Nephron progenitor cell (in vitro differentiated cells): ENCODE measurements around the gene TNIP2.
"Not testable (repeated sequence)": the region's sequence is repeated elsewhere in the genome, so short reads cannot be mapped to it uniquely, and the experiment has no call there.

Experiments
- DNase-seq: peaks from one replicate; pipeline ENCODE4 v3.0.0; 2021
- H3K27ac Mint-ChIP-seq: 2 replicates; pipeline ENCODE4 v1.8.0; 2021; ENCODE audit warnings: mild to moderate bottlenecking, moderate library complexity, mixed read lengths
- H3K27me3 Mint-ChIP-seq: 2 replicates; pipeline ENCODE4 v1.8.0; 2021; ENCODE audit warnings: mild to moderate bottlenecking, low read depth, mixed read lengths; ENCODE audit not compliant: poor library complexity
- H3K36me3 Mint-ChIP-seq: 2 replicates; pipeline ENCODE4 v1.8.0; 2021; ENCODE audit warnings: low read depth, mixed read lengths
- H3K4me1 Mint-ChIP-seq: 2 replicates; pipeline ENCODE4 v1.8.0; 2021; ENCODE audit warnings: mixed read lengths
- H3K4me3 Mint-ChIP-seq: 2 replicates; pipeline ENCODE4 v1.8.0; 2021; ENCODE audit warnings: mild to moderate bottlenecking, moderate library complexity, mixed read lengths
- H3K9me3 Mint-ChIP-seq: 2 replicates; pipeline ENCODE4 v1.8.0; 2021; ENCODE audit warnings: mild to moderate bottlenecking, moderate library complexity, mixed read lengths
- CTCF ChIP-seq: fragments of 200-600 bp; sonication (generic); IDR thresholded peaks from 2 replicates; pipeline ENCODE4 v1.5.0; 2021; ENCODE audit warnings: antibody characterized with exemption

Gene TNIP2

DNA sequence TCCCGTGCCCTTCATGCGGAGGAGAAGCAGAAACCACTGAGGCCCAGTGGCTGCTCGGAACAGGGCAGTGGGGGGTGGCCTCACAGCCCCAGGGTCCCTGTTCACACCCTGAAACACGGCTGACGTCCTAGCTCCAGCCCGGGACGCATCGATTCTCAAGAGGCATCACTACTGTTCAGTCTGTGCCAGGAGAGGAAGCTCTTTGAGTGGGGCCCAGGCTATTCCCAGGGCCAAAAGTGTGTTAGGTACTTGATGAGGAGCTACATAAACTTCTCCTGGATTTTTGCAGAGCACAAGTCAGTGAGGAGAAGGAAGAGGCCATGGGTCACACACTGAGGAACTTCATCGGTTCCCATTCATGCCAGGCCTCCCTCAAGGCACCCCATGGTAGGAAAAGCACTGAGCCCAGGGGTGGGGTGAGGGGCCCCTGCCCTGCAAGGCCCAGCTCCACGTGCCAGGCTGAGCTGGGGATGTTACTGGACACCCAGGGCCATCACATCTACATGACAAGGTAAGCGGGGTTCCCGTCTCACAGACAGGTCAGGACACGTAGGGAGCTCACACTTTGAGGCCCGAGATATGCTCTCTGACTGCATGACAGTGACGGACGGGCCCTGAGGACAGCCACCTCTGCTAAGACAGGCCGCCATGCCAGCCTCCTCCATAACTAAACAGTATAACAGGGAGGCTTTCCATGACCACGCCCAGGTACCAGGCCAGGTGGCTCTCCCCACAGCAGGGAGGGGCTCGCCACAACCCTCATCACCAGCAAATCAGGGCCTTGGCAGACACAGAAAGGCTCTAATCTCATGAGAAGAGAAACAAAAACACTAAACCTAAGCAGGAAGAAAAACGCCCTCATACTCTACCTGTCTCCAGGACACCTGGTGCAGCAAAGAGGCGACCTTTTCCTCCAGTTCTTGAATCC is 12.4 kb downstream of the TNIP2 start:
- no peaks in the 10 kb centered on the region for H3K9me3 Mint-ChIP-seq
- no peak for TF ChIP-seq CTCF
- H3K4me3 Mint-ChIP-seq, result no peak overlapping the region
- peaks cover 23% of the 10 kb centered on the region for H3K36me3 Mint-ChIP-seq
- peaks cover 22% of the 10 kb centered on the region for H3K4me1 Mint-ChIP-seq
- no peak overlapping the region for H3K27ac Mint-ChIP-seq
- peaks cover 4% of the 10 kb centered on the region for H3K27me3 Mint-ChIP-seq
- no peak for DNase-seq

DNA sequence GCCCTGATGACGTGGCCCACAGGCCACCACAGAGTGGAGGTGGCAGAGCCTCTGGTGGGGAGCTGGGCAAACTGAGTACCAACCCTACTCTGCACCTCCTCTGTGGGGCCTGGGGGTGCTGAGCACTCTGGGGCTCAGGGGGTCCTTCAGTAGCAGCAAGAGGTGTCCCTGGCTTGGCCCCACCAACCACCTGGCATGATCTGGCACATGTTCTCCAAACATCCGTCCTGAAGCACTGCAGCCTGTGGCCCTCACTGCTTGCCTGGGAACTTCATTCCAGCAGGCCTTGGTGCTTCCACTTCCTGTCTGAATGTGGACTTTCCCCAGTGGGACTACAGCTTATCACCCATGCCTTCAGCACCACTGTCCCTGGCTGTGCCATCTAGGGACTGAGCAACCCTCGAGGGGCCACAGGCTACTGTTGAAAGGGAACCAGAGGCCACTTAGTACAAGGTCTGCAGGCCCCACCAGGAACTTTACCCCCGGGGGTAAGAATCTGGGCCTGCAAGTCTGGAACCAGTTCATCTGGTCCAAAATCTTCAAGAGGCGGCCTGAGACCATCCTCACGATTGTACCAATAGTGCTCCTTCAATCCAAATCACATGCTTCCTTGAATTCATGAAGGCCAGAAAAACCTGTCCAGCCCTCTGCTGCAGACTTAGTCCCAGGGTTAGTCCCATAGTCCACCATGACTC is 13.2 kb downstream of the TNIP2 start:
- H3K4me1 Mint-ChIP-seq, result peaks cover 21% of the 10 kb centered on the region
- no peak overlapping the region for H3K27ac Mint-ChIP-seq
- H3K9me3 Mint-ChIP-seq, result no peaks in the 10 kb centered on the region
- peaks cover 30% of the 10 kb centered on the region for H3K36me3 Mint-ChIP-seq
- no peak for TF ChIP-seq CTCF
- H3K4me3 Mint-ChIP-seq, result no peak overlapping the region
- peaks cover 4% of the 10 kb centered on the region for H3K27me3 Mint-ChIP-seq
- no peak for DNase-seq

GRCh38 chr4:2742081-2742822 is 13.9 kb downstream of the TNIP2 start:
- peaks cover 24% of the 10 kb centered on the region for H3K36me3 Mint-ChIP-seq
- H3K27ac Mint-ChIP-seq, result peak overlapping the region; percentile 84
- TF ChIP-seq CTCF, result no peak
- H3K4me3 Mint-ChIP-seq, result no peak overlapping the region
- H3K9me3 Mint-ChIP-seq, result peaks cover 3% of the 10 kb centered on the region
- H3K4me1 Mint-ChIP-seq, result peaks cover 14% of the 10 kb centered on the region
- DNase-seq, result no peak
- H3K27me3 Mint-ChIP-seq, result peaks cover 4% of the 10 kb centered on the region

- H3K36me3 Mint-ChIP-seq, result peaks cover 25% of the 10 kb centered on the region
- H3K27ac Mint-ChIP-seq, result peak overlapping the region; percentile 84
These were observed 14.5 kb downstream of the TNIP2 start for GRCh38 chr4:2741626-2742025.

DNA sequence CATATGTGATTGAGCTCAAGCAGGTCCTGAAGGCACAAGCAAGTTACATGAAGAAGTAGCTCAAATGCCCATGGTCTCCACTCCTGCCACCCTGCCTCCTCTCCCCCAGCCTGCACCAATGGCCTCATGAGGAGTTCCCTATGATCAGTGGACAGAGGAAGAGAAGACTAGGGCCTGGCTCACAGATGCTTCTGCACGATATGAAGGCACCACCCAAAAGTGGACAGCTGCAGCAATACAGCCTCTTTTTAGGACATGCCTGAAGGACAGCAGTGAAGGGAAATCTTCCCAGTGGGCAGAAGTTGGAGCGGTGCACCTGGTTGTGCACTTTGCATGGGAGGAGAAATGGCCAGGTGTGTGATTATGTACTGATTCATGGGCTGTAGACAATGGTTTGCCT is 17.8 kb downstream of the TNIP2 start:
- H3K4me3 Mint-ChIP-seq, H3K27ac Mint-ChIP-seq, H3K27me3 Mint-ChIP-seq, DNase-seq, H3K4me1 Mint-ChIP-seq: not testable (repeated sequence)
- Mint-ChIP-seq H3K9me3 (peaks cover 21% of the 10 kb centered on the region), H3K36me3 (peaks cover 35% of the 10 kb centered on the region)

More at GRCh38 chr4:2741626-2742025, 14.5 kb downstream of the TNIP2 start:
- no peak for TF ChIP-seq CTCF
- Mint-ChIP-seq H3K4me1 (peaks cover 10% of the 10 kb centered on the region), H3K27me3 (peaks cover 4% of the 10 kb centered on the region), H3K9me3 (peaks cover 7% of the 10 kb centered on the region), H3K4me3 (no peak overlapping the region)
- no peak for DNase-seq

DNA sequence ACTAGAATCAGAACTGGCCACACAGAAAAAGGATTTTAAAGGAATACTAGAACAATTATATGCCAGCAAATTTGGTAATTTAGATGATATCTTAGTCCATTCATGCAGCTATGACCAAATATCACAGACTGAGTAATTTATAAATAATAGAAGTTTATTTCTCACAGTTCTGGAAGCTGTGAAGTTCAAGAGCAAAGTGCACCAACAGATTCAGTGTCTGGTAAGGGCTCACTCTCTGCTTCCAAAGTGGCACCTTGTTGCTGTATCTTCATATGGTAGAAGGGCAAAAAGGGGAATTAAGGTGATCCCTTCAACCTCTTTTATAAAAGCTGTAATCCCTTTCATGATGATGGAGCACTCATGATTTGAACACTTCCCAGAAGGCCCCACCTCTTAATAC is 20.3 kb downstream of the TNIP2 start:
- no peak overlapping the region for H3K4me3 Mint-ChIP-seq
- DNase-seq, result no peak
- no peak overlapping the region for H3K27ac Mint-ChIP-seq
- TF ChIP-seq CTCF, result no peak
- H3K9me3 Mint-ChIP-seq, result peaks cover 21% of the 10 kb centered on the region
- no peaks in the 10 kb centered on the region for H3K4me1 Mint-ChIP-seq
- H3K27me3 Mint-ChIP-seq, result peaks cover 4% of the 10 kb centered on the region
- peaks cover 54% of the 10 kb centered on the region for H3K36me3 Mint-ChIP-seq
